PC-9 (cell line): Measurements from ENCODE around the gene POMT2. TPM values are rescaled to one million over a fixed set of nuclear protein-coding genes. Genes with fewer than 3 reads are reported as not detected.

Experiments
- BruUV-seq: library from RNA; stranded (reverse); fragments of 400-500 nt; replicated peaks from 2 replicates; lab custom pipeline; 2021; lab: Mats Ljungman, UMichigan
- CTCF ChIA-PET: fragments of 300-600 bp; sonication (Branson Sonifier 250); formaldehyde crosslinking; loops from one replicate; lab custom pipeline; 2022; ENCODE audit warnings: antibody characterized with exemption; lab: Charles Lee
- POLR2A ChIA-PET: fragments of 300-600 bp; sonication (Branson Sonifier 250); formaldehyde crosslinking; loops from one replicate; lab custom pipeline; 2022; ENCODE audit warnings: antibody characterized with exemption; ENCODE audit not compliant: unreplicated experiment; lab: Charles Lee
- DNase-seq, 2 experiments: peaks; one replicate each; pipeline versions ENCODE4 v3.0.0 to v3.0.0-alpha.2; 2015 to 2022; ENCODE audit warnings: mixed read lengths in 1 of 2
- H2AFZ ChIP-seq: fragments of 200-600 bp; sonication (generic); 2 replicates; pipeline ENCODE4 v1.8.1; 2017; ENCODE audit warnings: antibody characterized with exemption
- H3F3A ChIP-seq: fragments of 200-600 bp; sonication (generic); 2 replicates; pipeline ENCODE4 v1.8.1; 2017; ENCODE audit warnings: antibody characterized with exemption, mild to moderate bottlenecking, low read depth; ENCODE audit not compliant: insufficient read depth
- H3K27ac ChIP-seq: fragments of 200-600 bp; sonication (generic); 2 replicates; pipeline ENCODE4 v1.6.1; 2016; ENCODE audit warnings: mixed run types
- H3K27me3 ChIP-seq: fragments of 200-600 bp; sonication (generic); 2 replicates; pipeline ENCODE4 v1.6.1; 2016; ENCODE audit warnings: low read depth, mixed run types; ENCODE audit not compliant: insufficient read depth
- H3K36me3 ChIP-seq: fragments of 200-600 bp; sonication (generic); 2 replicates; pipeline ENCODE4 v1.6.1; 2016; ENCODE audit warnings: low read depth, mixed run types
- H3K4me1 ChIP-seq: fragments of 200-600 bp; sonication (generic); replicated peaks from 2 replicates; pipeline ENCODE4 v1.6.1; 2016; ENCODE audit warnings: mixed run types; ENCODE audit not compliant: insufficient read depth
- H3K4me2 ChIP-seq: fragments of 200-600 bp; sonication (generic); 2 replicates; pipeline ENCODE4 v1.6.1; 2017; ENCODE audit warnings: mixed run types
- H3K4me3 ChIP-seq: fragments of 200-600 bp; sonication (generic); 2 replicates; pipeline ENCODE4 v1.6.1; 2016; ENCODE audit warnings: mixed run types
- H3K79me2 ChIP-seq: fragments of 200-600 bp; sonication (generic); 2 replicates; pipeline ENCODE4 v1.6.1; 2017; ENCODE audit warnings: low read depth, mixed run types
- H3K9me2 ChIP-seq: fragments of 200-600 bp; sonication (generic); 2 replicates; pipeline ENCODE4 v1.8.1; 2017; ENCODE audit warnings: mild to moderate bottlenecking; ENCODE audit not compliant: insufficient read depth
- H3K9me3 ChIP-seq: fragments of 200-600 bp; sonication (generic); 2 replicates; pipeline ENCODE4 v1.8.1; 2016; ENCODE audit warnings: low read depth; ENCODE audit not compliant: insufficient read depth
- H4K20me1 ChIP-seq: fragments of 200-600 bp; sonication (generic); 2 replicates; pipeline ENCODE4 v1.8.1; 2017; ENCODE audit not compliant: insufficient read depth
- CTCF ChIP-seq: fragments of 200-600 bp; sonication (generic); conservative IDR thresholded peaks from 2 replicates; pipeline ENCODE4 v1.6.1; 2017; ENCODE audit warnings: mixed run types, antibody characterized with exemption, mild to moderate bottlenecking, moderate library complexity
- EZH2 ChIP-seq: fragments of 200-600 bp; sonication (generic); IDR thresholded peaks from 2 replicates; pipeline ENCODE4 v1.8.0; 2017; ENCODE audit warnings: antibody characterized with exemption, low read depth
- intact Hi-C: fragments of 100-400 bp; cut with micrococcal nuclease; formaldehyde crosslinking; loops from one replicate; pipeline ENCODE4 v1.10.0; 2022; ENCODE audit not compliant: unreplicated experiment
- total RNA-seq: library from RNA; stranded (reverse); gene quantifications from 2 replicates; pipeline ENCODE4 v1.2.3, GENCODE V29; 2021

Gene POMT2
- total RNA-seq, 1 experiment from 2014 or later = 96.5 TPM

GRCh38 chr14:77253333-77254190 lies 67.1 kb downstream of the POMT2 start:
- TF ChIP-seq CTCF = no peak
- no peak for TF ChIP-seq EZH2
- H3K9me3 ChIP-seq = no peaks in the 10 kb centered on the region
- intact Hi-C loops = no loop called here
- H3K79me2 ChIP-seq = no peaks in the 10 kb centered on the region
- no peaks in the 10 kb centered on the region for H3F3A ChIP-seq
- no peak overlapping the region for H3K27ac ChIP-seq
- H3K9me2 ChIP-seq = no peaks in the 10 kb centered on the region
- ChIA-PET CTCF (no interaction called here), POLR2A (no interaction called here)
- no peak overlapping the region for H2AFZ ChIP-seq
- peaks cover 100% of the 10 kb centered on the region for H3K27me3 ChIP-seq
- no peaks in the 10 kb centered on the region for H4K20me1 ChIP-seq
- H3K36me3 ChIP-seq = no peaks in the 10 kb centered on the region
- no peak overlapping the region for H3K4me2 ChIP-seq
- BruUV-seq = no TSS peak
- DNase-seq = no peak
- no peak overlapping the region for H3K4me3 ChIP-seq
- no peaks in the 10 kb centered on the region for H3K4me1 ChIP-seq

DNA sequence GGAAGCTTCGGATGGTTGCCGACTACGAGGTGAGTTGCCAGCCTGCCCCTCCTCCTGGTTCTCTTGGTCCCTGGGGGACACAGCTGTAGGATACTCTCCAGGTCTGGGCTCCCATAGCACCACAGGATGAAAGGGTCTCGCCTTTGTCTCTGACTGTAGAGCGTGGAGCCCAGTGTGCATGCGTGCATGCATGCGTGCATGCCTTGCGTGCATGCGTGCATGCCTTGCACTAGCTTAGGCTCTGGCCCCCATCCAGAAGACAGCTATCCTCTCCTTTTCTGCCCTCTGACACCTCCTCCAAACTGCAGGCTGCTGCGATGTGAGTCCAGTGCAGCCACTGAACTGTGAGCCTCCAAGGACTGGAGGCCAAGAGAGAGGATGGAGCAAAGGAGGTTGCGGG lies 68.8 kb downstream of the POMT2 start:
- Histone ChIP-seq H4K20me1 (no peaks in the 10 kb centered on the region), H3K27ac (no peak overlapping the region), H3K9me3 (no peaks in the 10 kb centered on the region), H2AFZ (no peak overlapping the region), H3F3A (no peaks in the 10 kb centered on the region), H3K79me2 (no peaks in the 10 kb centered on the region), H3K4me1 (no peaks in the 10 kb centered on the region), H3K27me3 (peaks cover 100% of the 10 kb centered on the region), H3K36me3 (no peaks in the 10 kb centered on the region), H3K4me3 (no peak overlapping the region), H3K9me2 (no peaks in the 10 kb centered on the region), H3K4me2 (no peak overlapping the region)
- ChIA-PET CTCF (no interaction called here), POLR2A (no interaction called here)
- BruUV-seq = no TSS peak
- DNase-seq = no peak
- intact Hi-C loops = no loop called here
- no peak for TF ChIP-seq CTCF

DNA sequence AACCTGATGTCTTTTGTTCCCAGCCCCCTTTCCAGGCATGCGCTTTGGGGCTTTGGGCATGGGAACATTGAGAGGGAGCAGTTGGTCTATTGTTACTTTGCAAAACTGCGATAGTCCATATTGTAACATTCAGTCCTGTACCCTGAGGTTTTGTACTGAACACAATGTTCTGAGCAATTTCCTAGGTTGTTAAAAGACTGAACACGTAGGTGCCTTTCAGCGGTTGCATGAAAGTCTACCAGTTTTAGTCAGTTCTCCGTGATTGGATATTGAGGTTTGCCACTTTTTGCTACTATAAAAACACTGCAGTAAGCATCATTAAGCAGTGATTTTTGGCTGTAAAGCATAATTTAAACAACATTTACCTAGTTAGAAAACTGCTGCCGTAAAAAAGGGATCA lies 69.8 kb downstream of the POMT2 start:
- TF ChIP-seq CTCF (no peak), EZH2 (no peak)
- H3K9me2 ChIP-seq = no peaks in the 10 kb centered on the region
- no peak overlapping the region for H3K4me3 ChIP-seq
- DNase-seq = no peak
- H3K79me2 ChIP-seq = no peaks in the 10 kb centered on the region
- H3K4me2 ChIP-seq = no peak overlapping the region
- no peaks in the 10 kb centered on the region for H3K9me3 ChIP-seq
- H3F3A ChIP-seq = no peaks in the 10 kb centered on the region
- H2AFZ ChIP-seq = no peak overlapping the region
- H3K4me1 ChIP-seq = no peaks in the 10 kb centered on the region
- ChIA-PET POLR2A (no interaction called here), CTCF (no interaction called here)
- intact Hi-C loops = no loop called here
- no peak overlapping the region for H3K27ac ChIP-seq
- H3K27me3 ChIP-seq = peaks cover 100% of the 10 kb centered on the region
- BruUV-seq = no TSS peak
- H3K36me3 ChIP-seq = no peaks in the 10 kb centered on the region
- H4K20me1 ChIP-seq = no peaks in the 10 kb centered on the region
